Lower lobe of right lung (tissue), 2 donors: ENCODE data around the gene OTOF. TPM values are rescaled to one million over a fixed set of nuclear protein-coding genes. Genes with fewer than 3 reads are reported as not detected.

ENCODE experiments used
- ATAC-seq, 2 donors: fragments of 200-7000 bp; cut with Tn5 transposase; one replicate each; pipeline ENCODE4 v1.9.1; 2020 to 2022; ENCODE audit warnings: mild to moderate bottlenecking in 2 of 2, moderate library complexity in 2 of 2
- DNase-seq: peaks from one replicate; pipeline ENCODE4 v3.0.0-alpha.2; 2020
- H3K27ac ChIP-seq: fragments of 200-600 bp; one replicate; pipeline ENCODE4 v1.8.0; 2022
- H3K27me3 ChIP-seq: fragments of 200-600 bp; one replicate; pipeline ENCODE4 v1.8.0; 2022; ENCODE audit warnings: low read depth
- H3K36me3 ChIP-seq: fragments of 200-600 bp; one replicate; pipeline ENCODE4 v1.8.0; 2022; ENCODE audit warnings: mild to moderate bottlenecking
- H3K4me1 ChIP-seq: fragments of 200-600 bp; one replicate; pipeline ENCODE4 v1.8.0; 2022
- H3K4me3 ChIP-seq: fragments of 200-600 bp; one replicate; pipeline ENCODE4 v1.8.0; 2022; ENCODE audit warnings: mild to moderate bottlenecking
- H3K9me3 ChIP-seq: fragments of 200-600 bp; one replicate; pipeline ENCODE4 v1.8.0; 2022
- CTCF ChIP-seq: fragments of 200-600 bp; IDR thresholded peaks from one replicate; pipeline ENCODE4 v1.8.0; 2022; ENCODE audit warnings: antibody characterized with exemption, mild to moderate bottlenecking
- intact Hi-C: fragments of 100-400 bp; cut with DNase I; formaldehyde crosslinking; loops from one replicate; pipeline ENCODE4 v1.11.0; 2022
- total RNA-seq: library from RNA; stranded (reverse); fragmentation: NEBNext Ultra II Directional; extraction: Animal tissue kit (Norgen Biotek cat#: 25700); gene quantifications from one replicate; pipeline ENCODE4 v1.2.1, GENCODE V29; 2021
- donor health status: DM: no; HTN: yes; CAD: no; lungs with severe emphysema.

The OTOF gene
- total RNA-seq, 1 donor from 2014 or later: 0.35 TPM

DNA sequence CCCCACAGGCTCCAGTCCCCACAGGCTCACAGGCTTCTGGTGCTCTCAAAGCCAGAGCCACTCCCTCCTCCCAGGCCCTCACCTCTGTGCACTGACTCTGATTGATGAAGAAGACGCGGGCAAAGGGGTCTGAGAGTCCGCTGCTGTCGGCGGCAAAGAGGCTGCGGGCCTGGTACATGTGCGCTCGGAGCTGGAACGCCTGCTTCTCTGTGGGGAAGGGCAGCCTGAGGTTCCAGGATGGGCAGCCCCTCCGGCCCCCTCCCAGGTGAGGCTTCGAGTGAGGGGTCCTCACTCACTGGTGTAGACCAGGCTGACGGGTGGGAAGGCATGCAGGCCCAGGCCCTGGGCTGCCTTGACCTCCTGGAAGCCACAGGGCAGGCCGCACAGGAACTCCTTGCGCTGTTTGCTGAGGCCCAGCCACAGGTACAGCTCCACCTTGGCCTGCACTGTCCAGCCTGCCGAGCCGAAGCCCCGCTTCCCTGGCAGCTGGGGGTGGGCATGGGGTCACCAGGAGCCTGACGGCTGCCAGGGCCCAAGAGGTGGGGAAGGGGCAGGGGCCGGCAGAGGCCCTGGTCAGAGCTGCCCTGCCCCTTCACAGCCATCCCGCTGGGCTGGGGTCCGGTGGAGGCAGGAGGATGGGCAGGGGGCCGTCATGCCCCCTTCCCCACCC, 2.0 kb downstream of the OTOF start:
- no peaks in the 10 kb centered on the region for H3K36me3 ChIP-seq
- ATAC-seq (no peak), DNase-seq (peak; percentile 43)
- H3K4me3 ChIP-seq: no peak overlapping the region
- H3K27me3 ChIP-seq: no peaks in the 10 kb centered on the region
- H3K9me3 ChIP-seq: no peaks in the 10 kb centered on the region
- no peak for TF ChIP-seq CTCF
- intact Hi-C loops: no loop called here
- H3K4me1 ChIP-seq: no peaks in the 10 kb centered on the region
- H3K27ac ChIP-seq: no peak overlapping the region

DNA sequence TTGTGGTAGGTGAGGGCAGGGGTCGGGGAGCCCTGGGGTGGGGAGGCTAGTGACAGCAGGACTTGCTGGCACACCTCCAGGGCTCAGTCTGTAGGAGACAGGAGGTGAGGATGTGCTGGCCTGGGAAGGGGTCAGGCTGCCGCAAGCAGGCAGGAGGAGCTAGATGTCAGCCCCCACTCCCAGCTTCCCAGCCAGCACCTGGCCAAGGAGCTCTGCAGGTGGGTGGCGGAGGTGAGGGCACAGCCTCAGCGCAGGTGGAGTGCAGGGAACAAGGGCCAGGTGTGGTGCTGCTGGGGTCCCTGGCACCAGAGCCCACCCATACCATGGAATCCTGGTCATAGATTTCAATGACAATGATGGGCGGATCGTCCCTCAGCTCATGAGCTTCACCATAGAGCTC, 2.9 kb downstream of the OTOF start:
- Histone ChIP-seq H3K4me1 (no peaks in the 10 kb centered on the region), H3K4me3 (no peak overlapping the region), H3K27me3 (no peaks in the 10 kb centered on the region), H3K36me3 (no peaks in the 10 kb centered on the region), H3K9me3 (no peaks in the 10 kb centered on the region), H3K27ac (no peak overlapping the region)
- DNase-seq (peak; percentile 28), ATAC-seq (no peak)
- intact Hi-C loops: no loop called here
- no peak for TF ChIP-seq CTCF

DNA sequence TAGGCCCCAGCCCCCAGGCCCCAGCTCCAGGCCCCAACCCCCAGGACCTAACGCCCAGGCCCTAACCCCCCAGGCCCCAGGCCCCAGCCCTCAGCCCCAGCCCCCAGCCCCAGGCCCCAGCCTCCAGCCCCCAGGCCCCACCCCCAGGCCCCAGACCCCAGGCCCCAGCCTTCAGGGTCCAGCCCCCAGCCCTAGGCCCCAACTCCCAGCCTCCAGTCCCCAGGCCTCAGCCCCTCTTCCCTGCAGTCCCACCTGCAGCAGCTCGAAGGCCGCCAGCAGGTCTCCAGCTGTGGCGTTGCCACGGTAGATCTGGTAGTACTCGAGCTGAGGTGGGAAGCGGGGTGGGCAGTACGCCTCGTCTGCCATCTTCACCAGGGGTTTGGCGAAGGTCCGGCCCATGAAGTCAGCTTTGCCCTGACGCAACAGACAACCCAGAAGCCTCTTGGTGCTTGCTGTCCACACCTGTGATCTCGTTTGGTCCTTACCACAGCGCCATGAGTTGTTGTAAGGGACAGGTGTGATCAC, 3.6 kb downstream of the OTOF start:
- Histone ChIP-seq H3K9me3 (peaks cover 6% of the 10 kb centered on the region), H3K4me3 (no peak overlapping the region), H3K27me3 (no peaks in the 10 kb centered on the region), H3K4me1 (no peaks in the 10 kb centered on the region), H3K36me3 (no peaks in the 10 kb centered on the region), H3K27ac (no peak overlapping the region)
- intact Hi-C loops: no loop called here
- DNase-seq (peak; percentile 40), ATAC-seq (no peak)
- no peak for TF ChIP-seq CTCF

DNA sequence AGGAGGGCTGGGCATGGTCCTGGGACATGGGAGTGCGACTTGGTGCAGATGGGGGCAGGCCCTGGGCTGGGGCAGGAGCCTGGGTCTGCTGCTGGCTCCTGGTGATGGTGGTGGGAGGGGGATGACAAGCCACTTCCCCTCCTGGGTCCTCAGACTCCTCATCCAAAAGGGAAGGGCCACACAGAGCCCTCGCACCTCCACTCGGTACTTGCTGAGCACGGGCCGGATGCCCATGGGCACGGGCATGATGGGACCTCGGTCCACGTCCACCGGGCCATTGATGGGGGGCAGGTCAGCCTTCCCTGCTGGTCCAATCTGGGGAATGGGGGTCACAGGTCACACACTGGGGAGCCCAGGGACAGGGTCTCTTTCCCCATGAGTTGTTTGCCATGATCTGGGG, 4.1 kb downstream of the OTOF start:
- no peaks in the 10 kb centered on the region for H3K36me3 ChIP-seq
- TF ChIP-seq CTCF: no peak
- no peaks in the 10 kb centered on the region for H3K4me1 ChIP-seq
- H3K4me3 ChIP-seq: no peak overlapping the region
- peaks cover 9% of the 10 kb centered on the region for H3K9me3 ChIP-seq
- intact Hi-C loops: no loop called here
- H3K27me3 ChIP-seq: no peaks in the 10 kb centered on the region
- DNase-seq (no peak), ATAC-seq (no peak)
- no peak overlapping the region for H3K27ac ChIP-seq

- intact Hi-C loops: no loop called here
- DNase-seq (no peak), ATAC-seq (no peak)
- H3K4me1 ChIP-seq: no peaks in the 10 kb centered on the region
- H3K4me3 ChIP-seq: no peak overlapping the region
- TF ChIP-seq CTCF: no peak
- peaks cover 9% of the 10 kb centered on the region for H3K9me3 ChIP-seq
- no peaks in the 10 kb centered on the region for H3K36me3 ChIP-seq
- no peak overlapping the region for H3K27ac ChIP-seq
- H3K27me3 ChIP-seq: no peaks in the 10 kb centered on the region
Observed at GRCh38 chr2:26472821-26473655, 4.9 kb downstream of the OTOF start.
